ENCODE measurements around the gene TUBA1C. TPM values are rescaled to one million over a fixed set of nuclear protein-coding genes. Genes with fewer than 3 reads are reported as not detected.
"Not testable (repeated sequence)": the region's sequence is repeated elsewhere in the genome, so short reads cannot be mapped to it uniquely, and the experiment has no call there.

Gene TUBA1C
- total RNA-seq, 1 donor from 2014 or later = 86.2 TPM

DNA sequence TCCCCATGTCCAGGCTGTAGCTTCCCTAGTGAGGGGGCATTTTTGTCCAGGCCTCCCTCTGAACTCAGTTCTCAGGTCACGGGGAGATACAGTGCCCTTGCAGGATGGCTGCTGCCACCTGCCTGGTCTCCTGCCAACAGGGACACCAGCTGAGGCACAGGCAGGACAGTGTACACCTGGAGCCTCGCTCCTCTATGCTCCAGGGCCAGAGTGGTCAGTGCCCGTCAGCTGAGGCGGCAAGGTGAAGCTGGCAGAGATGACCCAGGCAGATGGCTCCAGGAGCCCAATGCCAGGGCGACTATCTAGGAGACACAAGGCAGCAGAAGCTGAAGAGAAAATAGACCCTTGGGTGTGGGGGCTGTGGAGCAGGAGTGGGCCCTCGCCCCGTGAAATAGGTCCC lies 12.6 kb downstream of the TUBA1C start:
- DNase-seq (ENCODE audit: missing footprints) (no peak), ATAC-seq (no peak)
- intact Hi-C loops (cut with DNase I) = no loop called here

DNA sequence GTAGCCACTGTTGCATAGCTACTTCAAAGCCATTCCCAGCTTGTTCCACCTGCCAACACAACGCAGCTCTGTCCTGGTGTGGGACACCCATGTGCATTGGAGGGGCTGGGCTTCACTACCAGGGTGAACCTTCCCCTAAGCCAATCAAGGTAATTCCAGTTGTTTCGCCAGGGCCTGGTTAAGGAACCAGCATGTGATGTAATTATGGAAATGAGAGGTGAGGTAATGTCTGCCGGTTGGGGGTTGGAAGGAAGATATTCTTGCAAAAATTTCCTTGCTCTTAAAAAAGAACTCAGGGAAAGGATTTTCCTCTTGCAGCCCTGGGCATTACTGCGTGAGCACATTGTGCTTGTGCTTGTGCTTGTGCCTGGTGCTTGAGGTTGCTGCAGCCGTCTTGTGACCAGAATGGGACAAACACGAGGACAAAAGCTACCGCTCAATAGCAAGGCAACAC lies 14.9 kb downstream of the TUBA1C start:
- no peak for ATAC-seq
- no peak for DNase-seq (ENCODE audit: missing footprints)
- intact Hi-C loops (cut with DNase I) = no loop called here

DNA sequence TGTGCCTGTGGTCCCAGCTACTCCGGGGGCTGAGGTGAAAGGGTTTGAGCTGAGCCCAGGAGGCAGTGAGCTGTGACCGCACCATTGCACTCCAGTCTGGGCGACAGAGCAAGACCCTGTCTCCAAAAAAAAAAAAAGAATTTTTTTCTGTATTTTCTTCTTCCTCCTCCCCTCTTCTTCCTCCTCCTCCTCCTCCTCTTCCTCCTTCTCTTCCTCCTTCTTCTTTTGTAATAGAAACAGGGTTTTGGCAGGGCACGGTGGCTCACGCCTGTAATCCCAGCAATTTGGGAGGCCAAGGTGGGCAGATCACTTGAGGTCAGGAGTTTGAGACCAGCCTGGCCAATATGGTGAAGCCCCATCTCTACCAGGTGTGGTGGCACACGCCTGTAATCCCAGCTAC lies 15.7 kb downstream of the TUBA1C start:
- ATAC-seq; intact Hi-C loops (cut with DNase I): not testable (repeated sequence)

DNA sequence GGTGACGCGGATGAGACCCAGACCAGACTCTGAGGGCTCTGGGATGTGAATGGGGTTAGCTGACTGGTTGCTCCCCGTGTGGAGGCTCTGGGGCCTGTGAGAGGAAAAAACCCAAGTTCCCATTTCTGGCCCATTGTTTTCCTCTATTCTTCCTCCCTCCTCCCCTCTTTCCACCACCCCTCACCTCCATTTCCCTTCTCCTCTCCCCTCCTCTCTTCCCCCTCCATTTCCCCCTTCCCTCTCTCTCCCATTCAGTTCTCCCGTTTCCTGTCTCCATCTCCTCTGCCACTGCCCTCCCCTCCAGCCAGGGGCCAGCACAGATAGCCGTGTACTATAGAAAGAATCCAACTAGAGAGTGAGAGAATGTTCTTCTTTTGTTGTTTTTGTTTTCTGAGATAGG lies 17.4 kb downstream of the TUBA1C start:
- DNase-seq (ENCODE audit: missing footprints) (no peak), ATAC-seq (no peak)
- intact Hi-C loops (cut with DNase I) = no loop called here

More for the DNA sequence above, 15.7 kb downstream of the TUBA1C start:
- not testable (repeated sequence) for DNase-seq (ENCODE audit: missing footprints)

DNA sequence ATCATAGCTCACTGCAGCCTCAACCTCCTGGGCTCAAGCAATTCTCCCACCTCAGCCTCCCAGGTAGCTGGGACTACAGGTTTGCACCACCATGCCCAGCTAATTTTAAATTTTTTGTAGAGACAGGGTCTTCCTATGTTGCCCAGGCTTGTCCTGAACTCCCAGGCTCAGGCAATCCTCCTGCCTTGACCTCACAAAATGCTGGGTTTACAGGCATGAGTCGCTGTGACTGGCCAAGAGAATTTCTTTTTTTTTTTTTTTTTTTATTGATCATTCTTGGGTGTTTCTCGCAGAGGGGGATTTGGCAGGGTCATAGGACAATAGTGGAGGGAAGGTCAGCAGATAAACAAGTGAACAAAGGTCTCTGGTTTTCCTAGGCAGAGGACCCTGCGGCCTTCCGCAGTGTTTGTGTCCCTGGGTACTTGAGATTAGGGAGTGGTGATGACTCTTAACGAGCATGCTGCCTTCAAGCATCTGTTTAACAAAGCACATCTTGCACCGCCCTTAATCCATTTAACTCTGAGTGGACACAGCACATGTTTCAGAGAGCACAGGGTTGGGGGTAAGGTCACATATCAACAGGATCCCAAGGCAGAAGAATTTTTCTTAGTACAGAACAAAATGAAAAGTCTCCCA lies 18.0 kb downstream of the TUBA1C start:
- DNase-seq (ENCODE audit: missing footprints); ATAC-seq; intact Hi-C loops (cut with DNase I): not testable (repeated sequence)

DNA sequence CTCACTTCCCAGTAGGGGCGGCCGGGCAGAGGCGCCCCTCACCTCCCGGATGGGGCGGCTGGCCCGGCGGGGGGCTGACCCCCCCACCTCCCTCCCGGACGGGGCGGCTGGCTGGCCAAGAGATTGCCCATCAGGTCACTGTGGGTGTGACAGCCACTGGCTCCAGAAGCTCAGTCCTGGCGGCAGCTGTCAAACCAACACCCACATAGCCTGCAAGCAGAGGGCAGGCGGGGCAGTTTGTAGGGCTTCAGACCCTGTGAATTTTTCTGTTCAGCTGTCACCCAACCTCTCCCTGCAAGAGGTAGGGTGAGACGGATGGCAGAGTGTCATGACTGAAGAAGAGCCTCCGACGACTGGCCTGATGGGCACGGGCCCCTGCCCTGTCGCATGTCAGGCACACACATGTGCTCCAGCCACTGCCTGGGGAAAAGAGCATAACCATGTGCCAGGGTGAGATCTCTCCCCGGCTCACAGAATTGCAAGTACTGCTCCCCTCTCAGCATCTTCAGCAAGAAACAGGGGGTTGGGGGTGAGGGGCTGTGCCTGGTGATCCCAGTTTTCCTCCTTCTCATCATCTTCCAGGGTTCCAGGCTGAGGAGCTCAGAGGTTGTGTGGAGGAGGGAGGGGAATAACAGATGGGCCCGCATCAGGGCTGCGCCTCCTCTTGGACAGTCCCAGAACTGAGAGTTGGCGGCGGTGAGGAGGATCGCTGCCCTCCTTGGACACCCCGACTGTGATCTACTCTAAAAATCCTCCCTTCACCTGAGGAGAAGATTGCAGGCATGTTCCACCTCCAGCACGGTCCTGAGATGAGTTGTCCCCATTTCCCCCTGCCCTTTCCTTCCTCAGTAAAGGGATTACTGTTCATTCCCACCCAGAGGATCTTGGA lies 18.9 kb downstream of the TUBA1C start:
- DNase-seq (ENCODE audit: missing footprints) (no peak), ATAC-seq (no peak)
- intact Hi-C loops (cut with DNase I) = loop anchor here (2.0 kb wide), 1 partner anchor 53 kb away; the partner anchor contains the start of gene C1QL4

DNA sequence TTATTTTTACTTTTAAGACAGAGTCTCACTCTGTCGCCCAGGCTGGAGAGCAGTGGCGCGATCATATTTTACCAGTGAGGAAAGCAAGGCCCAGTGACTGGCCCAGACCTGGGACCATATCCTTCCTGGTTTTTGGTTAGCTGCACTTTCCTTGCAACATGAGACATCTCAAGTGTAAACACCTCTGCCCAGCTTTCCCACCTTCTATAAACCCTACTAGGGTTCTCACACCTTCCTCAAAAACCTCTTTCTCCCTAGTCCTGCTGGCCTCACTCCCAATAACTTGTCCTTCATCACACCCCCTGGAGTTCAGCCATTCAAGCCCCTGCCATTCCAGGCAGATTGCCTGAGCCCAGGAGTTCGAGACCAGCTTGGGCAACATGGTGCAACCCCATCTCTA lies 19.8 kb downstream of the TUBA1C start:
- DNase-seq (ENCODE audit: missing footprints) (no peak), ATAC-seq (no peak)
- intact Hi-C loops (cut with DNase I) = loop anchor here (2.0 to 5.0 kb wide), 2 partner anchors 52 to 233 kb away; partner anchors contain the start of gene C1QL4

DNA sequence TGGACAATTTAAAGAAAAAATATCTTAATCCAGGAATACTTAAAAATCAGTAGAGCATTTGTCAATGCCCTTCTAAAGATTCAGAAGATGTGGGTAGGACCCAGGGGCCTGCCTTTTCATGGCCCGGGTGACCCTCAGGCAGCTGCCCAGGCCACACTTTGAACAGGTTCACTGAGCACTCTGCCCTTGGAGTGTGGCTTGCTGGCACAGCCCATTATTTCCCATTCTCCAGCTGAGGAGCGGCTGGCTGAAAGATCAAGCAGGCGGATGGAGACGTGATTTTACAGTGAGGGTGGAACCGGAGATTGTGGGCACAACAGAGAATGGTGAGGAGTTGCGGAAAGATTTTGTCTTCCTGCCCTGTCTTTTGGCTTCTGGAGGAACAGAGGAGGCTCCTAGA lies 23.0 kb downstream of the TUBA1C start:
- DNase-seq (ENCODE audit: missing footprints) (no peak), ATAC-seq (no peak)
- intact Hi-C loops (cut with DNase I) = loop anchor here (5.0 kb wide), 1 partner anchor 229 kb away; no protein-coding TSS in a partner anchor

DNA sequence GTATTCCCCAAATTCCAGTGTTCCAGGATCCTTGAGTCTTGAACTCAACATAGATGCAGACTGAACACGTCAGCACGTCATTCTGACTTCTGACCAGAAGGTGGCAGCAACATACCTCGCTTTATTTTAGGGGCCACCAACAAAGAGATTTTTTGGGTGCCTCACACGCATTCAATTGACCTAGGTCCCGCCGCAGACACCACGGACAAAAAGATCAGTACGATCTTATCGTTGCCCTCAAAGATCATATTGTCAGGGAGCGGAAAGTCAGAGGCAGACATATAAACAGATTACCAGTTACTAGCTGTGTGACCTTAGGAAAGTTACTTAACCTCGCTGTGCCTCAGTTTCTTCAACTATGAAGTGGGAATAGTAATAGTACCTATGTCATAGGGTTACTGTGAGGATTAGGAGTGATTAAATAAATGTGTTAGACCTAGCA lies 23.6 kb downstream of the TUBA1C start:
- DNase-seq (ENCODE audit: missing footprints) (no peak), ATAC-seq (no peak)
- intact Hi-C loops (cut with DNase I) = loop anchor here (5.0 kb wide), 1 partner anchor 229 kb away; no protein-coding TSS in a partner anchor

DNA sequence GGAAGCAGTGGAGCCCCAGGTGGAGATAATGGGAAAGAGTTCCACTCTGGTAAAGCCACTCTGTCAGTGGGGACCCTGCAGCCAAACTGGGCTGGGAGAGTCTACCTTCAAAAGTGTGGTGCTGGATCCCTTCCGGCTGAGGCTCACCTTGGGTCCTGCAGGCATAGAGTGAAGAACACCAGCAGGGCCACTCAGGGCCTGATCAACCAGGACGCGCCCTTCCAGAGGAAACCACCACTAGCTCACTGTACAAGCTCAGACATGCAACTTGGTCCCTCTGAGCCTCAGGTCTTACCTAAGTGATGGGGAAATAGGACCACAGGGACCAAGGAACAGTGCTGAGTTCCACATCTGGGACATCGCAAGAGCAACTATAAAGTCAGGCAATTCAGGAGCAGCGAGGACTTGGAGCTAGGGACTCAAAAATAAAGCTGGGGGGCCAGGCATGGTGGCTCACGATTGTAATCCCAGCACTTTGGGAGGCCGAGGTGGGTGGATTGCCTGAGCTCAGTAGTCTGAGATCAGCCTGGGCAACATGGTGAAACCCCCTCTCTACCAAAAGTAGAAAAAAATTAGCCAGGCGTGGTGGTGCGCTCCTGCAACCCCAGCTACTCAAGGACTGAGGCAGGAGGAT lies 24.2 kb downstream of the TUBA1C start:
- DNase-seq (ENCODE audit: missing footprints) = no peak
- no peak for ATAC-seq
- intact Hi-C loops (cut with DNase I) = loop anchor here (5.0 kb wide), 1 partner anchor 228 kb away; no protein-coding TSS in a partner anchor

DNA sequence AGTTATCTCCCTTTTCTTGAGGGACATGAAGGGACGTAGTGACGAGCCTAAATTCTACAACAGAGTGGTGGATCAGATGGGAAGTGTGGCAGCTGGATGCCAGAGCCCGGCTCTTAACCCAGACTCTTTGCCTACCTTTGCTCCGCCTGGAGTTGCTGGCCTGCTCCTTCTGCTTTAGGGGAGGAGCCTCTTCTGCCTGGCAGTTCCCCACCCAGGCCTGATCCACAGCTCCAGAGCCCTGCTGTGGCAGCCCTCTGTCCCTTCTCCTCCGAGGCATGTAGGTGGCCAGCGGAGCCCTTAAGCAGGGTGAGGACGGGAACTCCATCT lies 27.8 kb downstream of the TUBA1C start:
- no peak for ATAC-seq
- DNase-seq (ENCODE audit: missing footprints) = no peak
- intact Hi-C loops (cut with DNase I) = no loop called here

DNA sequence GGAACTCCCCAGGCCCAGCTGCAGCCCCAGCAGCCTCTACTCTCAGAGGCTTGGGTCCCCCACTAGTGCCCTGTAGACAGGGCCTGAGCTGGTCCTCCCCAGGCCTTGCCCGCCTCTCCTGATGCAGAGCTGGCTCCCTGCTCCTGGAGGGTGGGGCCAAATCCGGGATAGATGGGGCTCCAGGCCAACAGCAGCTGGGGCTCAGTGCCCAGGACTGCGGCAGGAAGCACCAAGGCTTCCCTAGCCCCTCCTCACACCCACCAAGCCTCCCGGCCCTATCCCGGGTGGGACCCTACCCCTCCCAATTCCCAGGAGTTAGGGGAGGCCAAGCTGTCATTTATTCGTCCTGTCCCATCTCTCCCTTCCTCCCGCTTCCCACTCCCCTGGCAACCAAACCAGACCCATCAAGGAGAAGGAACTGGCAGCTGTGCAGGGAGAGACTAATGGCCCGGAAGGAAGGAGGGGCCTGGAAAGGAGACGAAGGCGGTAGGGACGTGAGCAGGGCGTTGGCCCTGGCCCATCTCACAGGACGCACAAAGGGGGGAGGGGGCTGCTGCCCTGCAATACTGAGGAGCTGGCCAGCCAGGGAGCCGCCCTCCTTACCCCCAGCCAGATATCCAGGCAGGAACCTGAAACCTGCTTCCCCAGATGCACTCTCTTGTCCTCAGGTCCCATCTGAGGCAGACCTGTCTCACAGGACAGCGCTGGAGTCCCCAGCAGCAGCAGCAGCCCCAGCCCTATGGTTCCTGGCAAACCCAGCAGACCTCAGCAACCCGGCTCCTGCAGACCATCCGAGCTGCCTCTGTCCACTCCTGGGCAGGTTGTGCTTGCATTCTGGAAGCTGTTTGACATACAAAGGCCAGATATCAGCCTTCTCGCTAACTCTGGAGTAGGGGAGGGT lies 28.4 kb downstream of the TUBA1C start:
- ATAC-seq (peak; percentile 65), DNase-seq (ENCODE audit: missing footprints) (no peak)
- intact Hi-C loops (cut with DNase I) = no loop called here

DNA sequence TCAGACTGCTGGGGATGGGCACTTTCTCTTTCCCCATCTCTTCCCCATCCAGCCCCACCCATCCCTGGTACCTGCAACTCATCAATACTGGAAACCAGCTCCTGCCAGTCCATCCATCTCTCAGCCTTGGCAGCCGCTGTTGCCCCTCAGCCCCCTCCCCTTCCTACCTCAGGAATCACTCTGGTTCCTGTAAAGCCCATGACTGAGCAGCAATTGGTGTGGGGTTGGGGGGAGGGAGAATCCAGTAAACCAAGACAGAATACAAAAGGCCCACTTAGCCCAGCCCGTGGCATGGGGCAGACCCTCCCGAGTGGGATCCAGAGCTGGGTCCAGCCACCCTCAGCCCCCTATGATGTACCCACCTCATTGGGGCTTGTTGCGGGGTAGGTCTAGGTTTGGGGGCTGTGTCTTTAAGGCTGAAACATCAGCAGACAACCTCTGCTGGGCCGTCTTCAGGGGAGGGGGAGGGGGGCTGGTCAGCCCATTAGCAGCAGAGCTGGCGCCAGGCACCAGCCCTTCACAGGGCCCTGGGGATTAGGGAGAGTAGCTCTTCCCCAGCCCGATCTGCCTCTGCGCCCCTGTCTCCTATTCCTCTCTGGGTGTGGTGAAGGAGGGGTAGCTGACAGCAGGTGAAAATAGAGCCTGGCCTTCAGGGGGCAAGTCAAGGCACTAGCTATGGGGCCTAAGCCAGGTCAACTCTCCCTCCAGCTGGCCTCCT lies 29.4 kb downstream of the TUBA1C start:
- no peak for ATAC-seq
- intact Hi-C loops (cut with DNase I) = no loop called here
- DNase-seq (ENCODE audit: missing footprints) = no peak

DNA sequence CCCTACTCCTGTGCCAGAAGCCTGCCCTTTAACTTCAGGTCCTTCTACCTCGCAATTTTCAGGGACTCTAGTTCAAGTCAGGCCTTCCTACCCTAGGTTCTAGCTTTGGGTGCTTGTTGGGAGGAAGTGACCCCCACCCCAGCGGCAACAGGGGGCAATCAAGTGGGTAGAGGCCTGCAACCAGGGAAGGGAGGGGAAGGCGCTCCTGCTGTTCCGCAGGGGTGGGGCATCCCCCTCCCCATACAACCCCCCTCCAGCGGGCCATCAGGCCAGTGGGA lies 29.9 kb downstream of the TUBA1C start:
- ATAC-seq (no peak), DNase-seq (ENCODE audit: missing footprints) (no peak)
- intact Hi-C loops (cut with DNase I) = no loop called here

DNA sequence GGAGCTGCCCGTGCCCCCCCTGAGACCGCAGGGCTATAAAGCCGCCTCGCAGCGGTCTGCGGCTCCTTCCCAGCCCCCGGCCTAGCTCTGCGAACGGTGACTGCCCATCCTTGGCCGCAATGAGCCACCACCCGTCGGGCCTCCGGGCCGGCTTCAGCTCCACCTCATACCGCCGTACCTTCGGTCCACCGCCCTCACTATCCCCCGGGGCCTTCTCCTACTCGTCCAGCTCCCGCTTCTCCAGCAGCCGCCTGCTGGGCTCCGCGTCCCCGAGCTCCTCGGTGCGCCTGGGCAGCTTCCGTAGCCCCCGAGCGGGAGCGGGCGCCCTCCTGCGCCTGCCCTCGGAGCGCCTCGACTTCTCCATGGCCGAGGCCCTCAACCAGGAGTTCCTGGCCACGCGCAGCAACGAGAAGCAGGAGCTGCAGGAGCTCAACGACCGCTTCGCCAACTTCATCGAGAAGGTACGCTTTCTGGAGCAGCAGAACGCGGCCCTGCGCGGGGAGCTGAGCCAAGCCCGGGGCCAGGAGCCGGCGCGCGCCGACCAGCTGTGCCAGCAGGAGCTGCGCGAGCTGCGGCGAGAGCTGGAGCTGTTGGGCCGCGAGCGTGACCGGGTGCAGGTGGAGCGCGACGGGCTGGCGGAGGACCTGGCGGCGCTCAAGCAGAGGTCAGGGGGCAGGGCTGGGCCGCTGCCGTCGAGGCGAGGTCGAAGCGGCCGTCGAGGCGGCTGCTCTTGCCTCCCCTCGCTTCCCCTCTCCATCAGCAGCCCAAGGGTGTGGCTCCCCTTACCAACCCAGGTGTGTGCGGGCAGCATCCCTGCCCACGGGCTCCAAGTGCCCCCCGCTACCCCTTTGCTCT lies 30.4 kb downstream of the TUBA1C start, which contains the start of gene PRPH:
TSS of gene PRPH (plus strand) at position 66 of the 855 bp plus-strand sequence. CDS start at position 120, 54 bp downstream.
- DNase-seq (ENCODE audit: missing footprints) (no peak), ATAC-seq (no peak)
- intact Hi-C loops (cut with DNase I) = no loop called here

DNA sequence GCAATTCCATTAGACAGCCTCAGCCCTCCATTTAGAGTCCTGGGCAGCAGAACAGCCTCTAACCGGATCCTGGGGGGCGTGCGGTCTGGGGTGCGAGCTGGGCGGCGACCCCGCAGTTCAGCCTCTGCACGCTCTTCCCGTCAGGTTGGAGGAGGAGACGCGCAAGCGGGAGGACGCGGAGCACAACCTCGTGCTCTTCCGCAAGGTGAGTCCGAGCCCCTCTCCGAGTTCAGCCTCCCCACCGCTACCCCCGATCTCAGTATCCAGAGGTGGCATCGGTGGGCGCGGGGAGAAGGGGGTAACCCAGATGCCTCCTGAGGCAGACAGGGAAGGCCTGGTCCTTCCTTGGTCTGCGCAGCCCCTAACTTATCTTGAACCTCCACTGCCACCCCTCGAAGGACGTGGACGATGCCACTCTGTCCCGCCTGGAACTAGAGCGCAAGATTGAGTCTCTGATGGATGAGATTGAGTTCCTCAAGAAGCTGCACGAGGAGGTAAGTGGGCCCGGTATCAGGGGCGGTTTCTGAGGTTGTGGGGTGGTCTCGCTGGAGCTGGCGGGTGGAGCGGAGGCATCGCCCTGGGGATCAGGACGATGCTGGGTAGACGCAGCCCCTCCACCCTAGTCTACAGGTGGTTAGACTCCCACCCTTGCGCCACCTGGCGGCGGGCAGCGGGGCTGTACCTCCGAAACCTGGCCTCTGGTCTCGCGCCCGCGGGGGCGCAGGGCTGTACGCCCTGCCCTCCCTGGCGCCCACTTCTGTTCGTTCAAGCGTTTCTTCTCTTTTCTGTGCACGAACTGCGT lies 31.4 kb downstream of the TUBA1C start:
- no peak for ATAC-seq
- intact Hi-C loops (cut with DNase I) = no loop called here
- DNase-seq (ENCODE audit: missing footprints) = no peak
